AG04449 (cell line): ENCODE measurements around the gene TMEM63A.

Source experiments
- CTCF ChIA-PET: fragments of 350-600 bp; formaldehyde crosslinking; extraction: SDS; loops from one replicate; lab custom pipeline; 2021; ENCODE audit warnings: antibody characterized with exemption; lab: Yijun Ruan, JAX
- POLR2A ChIA-PET: fragments of 400-600, 350-600 bp; formaldehyde crosslinking; extraction: SDS; loops from one replicate; lab custom pipeline; 2020; ENCODE audit warnings: antibody characterized with exemption, inconsistent platforms; lab: Yijun Ruan, JAX
- DNase-seq: peaks from one replicate; pipeline ENCODE4 v3.0.0-alpha.2; 2010; ENCODE audit warnings: low read depth, low spot score
- H3K4me3 ChIP-seq: 2 replicates; pipeline ENCODE4 v1.5.1; 2011; ENCODE audit warnings: low read depth, mild to moderate bottlenecking, control low read depth, low read length
- CTCF ChIP-seq: IDR thresholded peaks from one replicate; pipeline ENCODE4 v1.5.1; 2011; ENCODE audit warnings: mild to moderate bottlenecking, moderate library complexity, low read length, control low read depth, inconsistent platforms; ENCODE audit not compliant: insufficient read depth; ENCODE audit errors: missing control alignments

Gene TMEM63A

GRCh38 chr1:225923692-225924555, 41.7 kb upstream of the TMEM63A start, which contains the start of gene PYCR2:
TSS of gene PYCR2 (minus strand) at chr1:225924250. CDS start at chr1:225924110, 140 bp downstream.
- peak; percentile 75 for DNase-seq
- no peak for TF ChIP-seq CTCF
- CTCF ChIA-PET, result interaction anchor here (1.3 to 7.3 kb wide), 5 partner anchors 12 to 449 kb away, joined by 3 to 95 read pairs (median 8); no protein-coding TSS in a partner anchor
- peak within 1 kb of the TSS; percentile 95 for H3K4me3 ChIP-seq
- POLR2A ChIA-PET, result interaction anchor here (0.8 to 1.6 kb wide), 7 partner anchors 8 to 456 kb away, joined by 3 to 4 read pairs (median 4); partner anchors contain the start of gene TMEM63A

- DNase-seq, result no peak
- ChIA-PET POLR2A (interaction anchor here (1.0 to 1.6 kb wide), 4 partner anchors 8 to 41 kb away, joined by 3 to 4 read pairs (median 4); partner anchors contain the start of gene TMEM63A), CTCF (interaction anchor here (1.8 to 7.3 kb wide), 4 partner anchors 12 to 449 kb away, joined by 7 to 95 read pairs (median 9); no protein-coding TSS in a partner anchor)
- TF ChIP-seq CTCF, result no peak
- peak overlapping the region; percentile 95 for H3K4me3 ChIP-seq
Observed at GRCh38 chr1:225923381-225923691, 41.2 kb upstream of the TMEM63A start.

- no peak for DNase-seq
- no peak for TF ChIP-seq CTCF
- POLR2A ChIA-PET, result interaction anchor here (1.2 kb wide), 1 partner anchor 18 kb away, joined by 3 read pairs; no protein-coding TSS in a partner anchor
- H3K4me3 ChIP-seq, result no peak overlapping the region
- CTCF ChIA-PET, result interaction anchor here (0.6 to 14.9 kb wide), 7 partner anchors 9 to 449 kb away, joined by 3 to 190 read pairs (median 7); no protein-coding TSS in a partner anchor
Observed at GRCh38 chr1:225921734-225922709, 39.8 kb upstream of the TMEM63A start.

- ChIA-PET CTCF (interaction anchor here (1.0 to 14.9 kb wide), 4 partner anchors 8 to 447 kb away, joined by 3 to 190 read pairs (median 50); no protein-coding TSS in a partner anchor), POLR2A (interaction anchor here (0.9 kb wide), 1 partner anchor 8 kb away, joined by 4 read pairs; no protein-coding TSS in a partner anchor)
- no peak overlapping the region for H3K4me3 ChIP-seq
- peak; percentile 33 for DNase-seq
- TF ChIP-seq CTCF, result no peak
Observed at GRCh38 chr1:225919906-225920305, 37.7 kb upstream of the TMEM63A start.

GRCh38 chr1:225918280-225918679, 36.1 kb upstream of the TMEM63A start:
- no peak overlapping the region for H3K4me3 ChIP-seq
- CTCF ChIA-PET, result interaction anchor here (0.9 to 14.9 kb wide), 5 partner anchors 6 to 446 kb away, joined by 3 to 190 read pairs (median 5); no protein-coding TSS in a partner anchor
- TF ChIP-seq CTCF, result no peak
- POLR2A ChIA-PET, result no interaction called here
- no peak for DNase-seq
